GM23338 (cell line): ENCODE data around the gene FHAD1. TPM values are rescaled to one million over a fixed set of nuclear protein-coding genes. Genes with fewer than 3 reads are reported as not detected.

Experiments
- ATAC-seq: fragments of 200-7000 bp; cut with Tn5 transposase; 3 replicates; pipeline ENCODE4 v1.9.1; 2020
- DNase-seq: peaks from one replicate; pipeline ENCODE4 v3.0.0-alpha.2; 2015; ENCODE audit warnings: low spot score
- H2AFZ ChIP-seq: fragments of 200-600 bp; sonication (generic); 2 replicates; pipeline ENCODE4 v1.8.0; 2016; ENCODE audit warnings: antibody characterized with exemption, mild to moderate bottlenecking, moderate library complexity
- H3F3A ChIP-seq: fragments of 200-600 bp; sonication (generic); replicated peaks from 2 replicates; pipeline ENCODE4 v1.8.0; 2017; ENCODE audit warnings: antibody characterized with exemption, mixed run types, low read depth
- H3K27ac ChIP-seq: fragments of 200-600 bp; sonication (generic); 2 replicates; pipeline ENCODE4 v1.6.1; 2016; ENCODE audit warnings: low read depth
- H3K27me3 ChIP-seq: fragments of 200-600 bp; sonication (generic); 2 replicates; pipeline ENCODE4 v1.8.0; 2016; ENCODE audit warnings: mild to moderate bottlenecking, mixed run types, moderate library complexity; ENCODE audit not compliant: insufficient read depth
- H3K36me3 ChIP-seq: fragments of 200-600 bp; sonication (generic); 2 replicates; pipeline ENCODE4 v1.8.0; 2016; ENCODE audit warnings: mild to moderate bottlenecking; ENCODE audit not compliant: insufficient read depth
- H3K4me1 ChIP-seq: fragments of 200-600 bp; sonication (generic); 2 replicates; pipeline ENCODE4 v1.8.0; 2016; ENCODE audit warnings: mild to moderate bottlenecking, moderate library complexity; ENCODE audit not compliant: insufficient read depth
- H3K4me2 ChIP-seq: fragments of 200-600 bp; sonication (generic); 2 replicates; pipeline ENCODE4 v1.7.1; 2017; ENCODE audit warnings: mixed run types
- H3K4me3 ChIP-seq: fragments of 200-600 bp; sonication (generic); 2 replicates; pipeline ENCODE4 v1.6.1; 2016; ENCODE audit warnings: mixed run types
- H3K79me2 ChIP-seq: fragments of 200-600 bp; sonication (generic); replicated peaks from 2 replicates; pipeline ENCODE4 v1.8.0; 2017; ENCODE audit warnings: mild to moderate bottlenecking; ENCODE audit not compliant: insufficient read depth
- H3K9me2 ChIP-seq: fragments of 200-600 bp; sonication (generic); 2 replicates; pipeline ENCODE4 v1.8.0; 2017; ENCODE audit not compliant: insufficient read depth
- H4K20me1 ChIP-seq: fragments of 200-600 bp; sonication (generic); replicated peaks from 2 replicates; pipeline ENCODE4 v1.8.0; 2017; ENCODE audit warnings: mild to moderate bottlenecking; ENCODE audit not compliant: insufficient read depth
- H3K27ac Mint-ChIP-seq: 2 replicates; pipeline ENCODE4 v1.8.0; 2020; ENCODE audit warnings: inconsistent platforms, mild to moderate bottlenecking, moderate library complexity, mixed read lengths
- H3K27me3 Mint-ChIP-seq: 3 replicates; pipeline ENCODE4 v1.8.0; 2022; ENCODE audit warnings: low read depth, mild to moderate bottlenecking, moderate library complexity, mixed read lengths, inconsistent platforms; ENCODE audit not compliant: insufficient read depth, poor library complexity
- H3K36me3 Mint-ChIP-seq: 3 replicates; pipeline ENCODE4 v1.8.0; 2021; ENCODE audit warnings: low read depth, mild to moderate bottlenecking, inconsistent platforms, moderate library complexity, mixed read lengths
- H3K4me1 Mint-ChIP-seq: 3 replicates; pipeline ENCODE4 v1.8.0; 2020; ENCODE audit warnings: mild to moderate bottlenecking, inconsistent platforms, mixed read lengths
- H3K4me3 Mint-ChIP-seq: 3 replicates; pipeline ENCODE4 v1.8.0; 2021; ENCODE audit warnings: moderate library complexity, mild to moderate bottlenecking, inconsistent platforms, mixed read lengths
- H3K9me3 Mint-ChIP-seq: 3 replicates; pipeline ENCODE4 v1.8.0; 2020; ENCODE audit warnings: moderate library complexity, mild to moderate bottlenecking, inconsistent platforms, mixed read lengths
- CREB1 ChIP-seq: fragments of 250-450 bp; sonication (Bioruptor Pico); IDR thresholded peaks from 2 replicates; pipeline ENCODE4 v1.5.0; 2020; ENCODE audit warnings: low read depth, mild to moderate bottlenecking, moderate library complexity
- EZH2 ChIP-seq: fragments of 200-600 bp; sonication (generic); IDR thresholded peaks from one replicate; pipeline ENCODE4 v1.8.0; 2017; ENCODE audit warnings: antibody characterized with exemption, mild to moderate bottlenecking, low read depth; ENCODE audit not compliant: unreplicated experiment
- EZH2phosphoT487 ChIP-seq: fragments of 200-600 bp; sonication (generic); IDR thresholded peaks from one replicate; pipeline ENCODE4 v1.8.1; 2018; ENCODE audit warnings: antibody characterized with exemption; ENCODE audit not compliant: unreplicated experiment
- JUNB ChIP-seq: IDR thresholded peaks from one replicate; pipeline ENCODE4 v1.6.1; 2016; ENCODE audit warnings: antibody characterized with exemption; ENCODE audit not compliant: unreplicated experiment
- NANOG ChIP-seq: IDR thresholded peaks from 2 replicates; pipeline ENCODE4 v1.6.1; 2016; ENCODE audit warnings: antibody characterized with exemption, borderline replicate concordance
- POLR2AphosphoS5 ChIP-seq: IDR thresholded peaks from 2 replicates; pipeline ENCODE4 v1.6.1; 2016; ENCODE audit warnings: antibody characterized with exemption, low read depth
- STAT1 ChIP-seq: IDR thresholded peaks from one replicate; pipeline ENCODE4 v1.6.1; 2016; ENCODE audit warnings: antibody characterized with exemption; ENCODE audit not compliant: unreplicated experiment
- ZNF114 ChIP-seq: fragments of 250-450 bp; sonication (Bioruptor Pico); IDR thresholded peaks from 2 replicates; pipeline ENCODE4 v1.5.0; 2020; ENCODE audit warnings: mild to moderate bottlenecking, moderate library complexity
- ZNF331 ChIP-seq: fragments of 250-450 bp; sonication (Bioruptor Pico); IDR thresholded peaks from 2 replicates; pipeline ENCODE4 v1.5.0; 2020; ENCODE audit warnings: low read depth, mild to moderate bottlenecking, moderate library complexity
- polyA plus RNA-seq: library from polyadenylated mRNA; unstranded; fragments of >200 nt; fragmentation: Nextera tagmentation; extraction: Ambion mirVana; gene quantifications from 2 replicates; pipeline ENCODE4 v1.2.1, GENCODE V29; 2016
- total RNA-seq: library from RNA; depleted of rRNA; stranded (reverse); fragments of >200 nt; shearing (Covaris generic); gene quantifications from 2 replicates; pipeline ENCODE4 v1.2.3, GENCODE V29; 2014
- TF ChIP-seq, protein P1 (sequence below), 2 experiments: fragments of 200-600 bp in 1 of 2; sonication (generic) in 1 of 2; conservative IDR thresholded peaks; 2 replicates each; pipeline versions ENCODE4 v1.5.1 to v1.6.1; 2016 to 2017; ENCODE audit warnings: antibody characterized with exemption in 2 of 2, low read depth in 2 of 2, mild to moderate bottlenecking in 2 of 2, moderate library complexity in 1 of 2
- TF ChIP-seq, protein P2 (sequence below): IDR thresholded peaks from one replicate; pipeline ENCODE4 v1.6.1; 2018; ENCODE audit warnings: antibody characterized with exemption; ENCODE audit not compliant: unreplicated experiment
- TF ChIP-seq, protein P3 (sequence below): IDR thresholded peaks from 2 replicates; pipeline ENCODE4 v1.6.1; 2016; ENCODE audit warnings: antibody characterized with exemption
- TF ChIP-seq, protein P4 (sequence below): fragments of 250-450 bp; sonication (Bioruptor Pico); IDR thresholded peaks from 2 replicates; pipeline ENCODE4 v1.5.0; 2020; ENCODE audit warnings: mild to moderate bottlenecking, moderate library complexity

FHAD1 gene
- total and polyA plus RNA-seq, 2 experiments from 2014 or later: 1.8 to 3.3 TPM

DNA sequence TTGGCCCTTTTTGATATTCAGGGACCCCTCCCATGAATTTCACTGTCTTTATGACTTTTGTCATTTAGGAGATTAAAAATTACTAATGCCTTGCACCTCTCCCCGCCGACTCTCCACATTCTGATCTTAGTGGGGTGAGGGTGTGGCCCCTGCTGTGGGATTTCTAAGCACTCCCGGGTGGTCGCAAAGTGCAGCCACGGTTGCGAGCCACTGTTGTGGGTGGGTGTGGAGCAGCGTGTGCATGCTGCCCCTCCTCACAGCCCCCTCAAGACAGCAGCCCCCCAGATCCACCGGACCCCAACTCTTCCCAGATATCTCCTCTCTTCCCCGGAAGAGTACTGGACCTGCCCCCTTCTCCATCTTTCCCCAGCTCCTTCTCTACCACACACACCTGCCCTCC lies 96.1 kb downstream of the FHAD1 start:
- TF ChIP-seq, protein P1, sequence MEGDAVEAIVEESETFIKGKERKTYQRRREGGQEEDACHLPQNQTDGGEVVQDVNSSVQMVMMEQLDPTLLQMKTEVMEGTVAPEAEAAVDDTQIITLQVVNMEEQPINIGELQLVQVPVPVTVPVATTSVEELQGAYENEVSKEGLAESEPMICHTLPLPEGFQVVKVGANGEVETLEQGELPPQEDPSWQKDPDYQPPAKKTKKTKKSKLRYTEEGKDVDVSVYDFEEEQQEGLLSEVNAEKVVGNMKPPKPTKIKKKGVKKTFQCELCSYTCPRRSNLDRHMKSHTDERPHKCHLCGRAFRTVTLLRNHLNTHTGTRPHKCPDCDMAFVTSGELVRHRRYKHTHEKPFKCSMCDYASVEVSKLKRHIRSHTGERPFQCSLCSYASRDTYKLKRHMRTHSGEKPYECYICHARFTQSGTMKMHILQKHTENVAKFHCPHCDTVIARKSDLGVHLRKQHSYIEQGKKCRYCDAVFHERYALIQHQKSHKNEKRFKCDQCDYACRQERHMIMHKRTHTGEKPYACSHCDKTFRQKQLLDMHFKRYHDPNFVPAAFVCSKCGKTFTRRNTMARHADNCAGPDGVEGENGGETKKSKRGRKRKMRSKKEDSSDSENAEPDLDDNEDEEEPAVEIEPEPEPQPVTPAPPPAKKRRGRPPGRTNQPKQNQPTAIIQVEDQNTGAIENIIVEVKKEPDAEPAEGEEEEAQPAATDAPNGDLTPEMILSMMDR (conservative IDR thresholded peaks at IDR 0.05; ENCODE audit: low read depth in 2 of 2): no peak
- no peak for TF ChIP-seq STAT1
- no peak for TF ChIP-seq ZNF114
- TF ChIP-seq JUNB: no peak
- no peak for TF ChIP-seq CREB1 (CRISPR knock-in tag)
- TF ChIP-seq, protein P2, sequence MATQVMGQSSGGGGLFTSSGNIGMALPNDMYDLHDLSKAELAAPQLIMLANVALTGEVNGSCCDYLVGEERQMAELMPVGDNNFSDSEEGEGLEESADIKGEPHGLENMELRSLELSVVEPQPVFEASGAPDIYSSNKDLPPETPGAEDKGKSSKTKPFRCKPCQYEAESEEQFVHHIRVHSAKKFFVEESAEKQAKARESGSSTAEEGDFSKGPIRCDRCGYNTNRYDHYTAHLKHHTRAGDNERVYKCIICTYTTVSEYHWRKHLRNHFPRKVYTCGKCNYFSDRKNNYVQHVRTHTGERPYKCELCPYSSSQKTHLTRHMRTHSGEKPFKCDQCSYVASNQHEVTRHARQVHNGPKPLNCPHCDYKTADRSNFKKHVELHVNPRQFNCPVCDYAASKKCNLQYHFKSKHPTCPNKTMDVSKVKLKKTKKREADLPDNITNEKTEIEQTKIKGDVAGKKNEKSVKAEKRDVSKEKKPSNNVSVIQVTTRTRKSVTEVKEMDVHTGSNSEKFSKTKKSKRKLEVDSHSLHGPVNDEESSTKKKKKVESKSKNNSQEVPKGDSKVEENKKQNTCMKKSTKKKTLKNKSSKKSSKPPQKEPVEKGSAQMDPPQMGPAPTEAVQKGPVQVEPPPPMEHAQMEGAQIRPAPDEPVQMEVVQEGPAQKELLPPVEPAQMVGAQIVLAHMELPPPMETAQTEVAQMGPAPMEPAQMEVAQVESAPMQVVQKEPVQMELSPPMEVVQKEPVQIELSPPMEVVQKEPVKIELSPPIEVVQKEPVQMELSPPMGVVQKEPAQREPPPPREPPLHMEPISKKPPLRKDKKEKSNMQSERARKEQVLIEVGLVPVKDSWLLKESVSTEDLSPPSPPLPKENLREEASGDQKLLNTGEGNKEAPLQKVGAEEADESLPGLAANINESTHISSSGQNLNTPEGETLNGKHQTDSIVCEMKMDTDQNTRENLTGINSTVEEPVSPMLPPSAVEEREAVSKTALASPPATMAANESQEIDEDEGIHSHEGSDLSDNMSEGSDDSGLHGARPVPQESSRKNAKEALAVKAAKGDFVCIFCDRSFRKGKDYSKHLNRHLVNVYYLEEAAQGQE: no peak
- TF ChIP-seq, protein P3, sequence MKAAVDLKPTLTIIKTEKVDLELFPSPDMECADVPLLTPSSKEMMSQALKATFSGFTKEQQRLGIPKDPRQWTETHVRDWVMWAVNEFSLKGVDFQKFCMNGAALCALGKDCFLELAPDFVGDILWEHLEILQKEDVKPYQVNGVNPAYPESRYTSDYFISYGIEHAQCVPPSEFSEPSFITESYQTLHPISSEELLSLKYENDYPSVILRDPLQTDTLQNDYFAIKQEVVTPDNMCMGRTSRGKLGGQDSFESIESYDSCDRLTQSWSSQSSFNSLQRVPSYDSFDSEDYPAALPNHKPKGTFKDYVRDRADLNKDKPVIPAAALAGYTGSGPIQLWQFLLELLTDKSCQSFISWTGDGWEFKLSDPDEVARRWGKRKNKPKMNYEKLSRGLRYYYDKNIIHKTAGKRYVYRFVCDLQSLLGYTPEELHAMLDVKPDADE: no peak
- no peak for TF ChIP-seq EZH2phosphoT487
- TF ChIP-seq NANOG: no peak
- TF ChIP-seq EZH2: no peak
- TF ChIP-seq POLR2AphosphoS5: no peak
- TF ChIP-seq ZNF331 (CRISPR knock-in tag): no peak
- TF ChIP-seq, protein P4, sequence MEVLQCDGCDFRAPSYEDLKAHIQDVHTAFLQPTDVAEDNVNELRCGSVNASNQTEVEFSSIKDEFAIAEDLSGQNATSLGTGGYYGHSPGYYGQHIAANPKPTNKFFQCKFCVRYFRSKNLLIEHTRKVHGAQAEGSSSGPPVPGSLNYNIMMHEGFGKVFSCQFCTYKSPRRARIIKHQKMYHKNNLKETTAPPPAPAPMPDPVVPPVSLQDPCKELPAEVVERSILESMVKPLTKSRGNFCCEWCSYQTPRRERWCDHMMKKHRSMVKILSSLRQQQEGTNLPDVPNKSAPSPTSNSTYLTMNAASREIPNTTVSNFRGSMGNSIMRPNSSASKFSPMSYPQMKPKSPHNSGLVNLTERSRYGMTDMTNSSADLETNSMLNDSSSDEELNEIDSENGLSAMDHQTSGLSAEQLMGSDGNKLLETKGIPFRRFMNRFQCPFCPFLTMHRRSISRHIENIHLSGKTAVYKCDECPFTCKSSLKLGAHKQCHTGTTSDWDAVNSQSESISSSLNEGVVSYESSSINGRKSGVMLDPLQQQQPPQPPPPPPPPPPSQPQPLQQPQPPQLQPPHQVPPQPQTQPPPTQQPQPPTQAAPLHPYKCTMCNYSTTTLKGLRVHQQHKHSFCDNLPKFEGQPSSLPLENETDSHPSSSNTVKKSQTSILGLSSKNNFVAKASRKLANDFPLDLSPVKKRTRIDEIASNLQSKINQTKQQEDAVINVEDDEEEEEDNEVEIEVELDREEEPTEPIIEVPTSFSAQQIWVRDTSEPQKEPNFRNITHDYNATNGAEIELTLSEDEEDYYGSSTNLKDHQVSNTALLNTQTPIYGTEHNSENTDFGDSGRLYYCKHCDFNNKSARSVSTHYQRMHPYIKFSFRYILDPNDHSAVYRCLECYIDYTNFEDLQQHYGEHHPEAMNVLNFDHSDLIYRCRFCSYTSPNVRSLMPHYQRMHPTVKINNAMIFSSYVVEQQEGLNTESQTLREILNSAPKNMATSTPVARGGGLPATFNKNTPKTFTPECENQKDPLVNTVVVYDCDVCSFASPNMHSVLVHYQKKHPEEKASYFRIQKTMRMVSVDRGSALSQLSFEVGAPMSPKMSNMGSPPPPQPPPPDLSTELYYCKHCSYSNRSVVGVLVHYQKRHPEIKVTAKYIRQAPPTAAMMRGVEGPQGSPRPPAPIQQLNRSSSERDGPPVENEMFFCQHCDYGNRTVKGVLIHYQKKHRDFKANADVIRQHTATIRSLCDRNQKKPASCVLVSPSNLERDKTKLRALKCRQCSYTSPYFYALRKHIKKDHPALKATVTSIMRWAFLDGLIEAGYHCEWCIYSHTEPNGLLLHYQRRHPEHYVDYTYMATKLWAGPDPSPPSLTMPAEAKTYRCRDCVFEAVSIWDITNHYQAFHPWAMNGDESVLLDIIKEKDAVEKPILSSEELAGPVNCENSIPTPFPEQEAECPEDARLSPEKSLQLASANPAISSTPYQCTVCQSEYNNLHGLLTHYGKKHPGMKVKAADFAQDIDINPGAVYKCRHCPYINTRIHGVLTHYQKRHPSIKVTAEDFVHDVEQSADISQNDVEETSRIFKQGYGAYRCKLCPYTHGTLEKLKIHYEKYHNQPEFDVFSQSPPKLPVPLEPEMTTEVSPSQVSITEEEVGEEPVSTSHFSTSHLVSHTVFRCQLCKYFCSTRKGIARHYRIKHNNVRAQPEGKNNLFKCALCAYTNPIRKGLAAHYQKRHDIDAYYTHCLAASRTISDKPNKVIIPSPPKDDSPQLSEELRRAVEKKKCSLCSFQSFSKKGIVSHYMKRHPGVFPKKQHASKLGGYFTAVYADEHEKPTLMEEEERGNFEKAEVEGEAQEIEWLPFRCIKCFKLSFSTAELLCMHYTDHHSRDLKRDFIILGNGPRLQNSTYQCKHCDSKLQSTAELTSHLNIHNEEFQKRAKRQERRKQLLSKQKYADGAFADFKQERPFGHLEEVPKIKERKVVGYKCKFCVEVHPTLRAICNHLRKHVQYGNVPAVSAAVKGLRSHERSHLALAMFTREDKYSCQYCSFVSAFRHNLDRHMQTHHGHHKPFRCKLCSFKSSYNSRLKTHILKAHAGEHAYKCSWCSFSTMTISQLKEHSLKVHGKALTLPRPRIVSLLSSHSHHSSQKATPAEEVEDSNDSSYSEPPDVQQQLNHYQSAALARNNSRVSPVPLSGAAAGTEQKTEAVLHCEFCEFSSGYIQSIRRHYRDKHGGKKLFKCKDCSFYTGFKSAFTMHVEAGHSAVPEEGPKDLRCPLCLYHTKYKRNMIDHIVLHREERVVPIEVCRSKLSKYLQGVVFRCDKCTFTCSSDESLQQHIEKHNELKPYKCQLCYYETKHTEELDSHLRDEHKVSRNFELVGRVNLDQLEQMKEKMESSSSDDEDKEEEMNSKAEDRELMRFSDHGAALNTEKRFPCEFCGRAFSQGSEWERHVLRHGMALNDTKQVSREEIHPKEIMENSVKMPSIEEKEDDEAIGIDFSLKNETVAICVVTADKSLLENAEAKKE (CRISPR knock-in tag): no peak
- Mint-ChIP-seq H3K27me3 (peaks cover 8% of the 10 kb centered on the region), H3K4me1 (peaks cover 3% of the 10 kb centered on the region; the same call in 1 of the 3 replicates), H3K36me3 (peaks cover 3% of the 10 kb centered on the region; the same call in 1 of the 3 replicates), H3K9me3 (peaks cover 6% of the 10 kb centered on the region; the same call in 1 of the 3 replicates), H3K4me3 (no peak overlapping the region), H3K27ac (no peak overlapping the region)
- Histone ChIP-seq H3K27me3 (no peaks in the 10 kb centered on the region), H3K27ac (no peak overlapping the region), H3K4me3 (no peak overlapping the region), H4K20me1 (no peaks in the 10 kb centered on the region), H3K4me1 (no peaks in the 10 kb centered on the region), H3F3A (no peaks in the 10 kb centered on the region), H3K79me2 (no peaks in the 10 kb centered on the region), H2AFZ (no peak overlapping the region), H3K4me2 (no peak overlapping the region), H3K36me3 (no peaks in the 10 kb centered on the region), H3K9me2 (no peaks in the 10 kb centered on the region)
- ATAC-seq (no peak), DNase-seq (no peak)
